Glutamatergic neuron (in vitro differentiated cells): ENCODE data around the gene DVL1. TPM values are rescaled to one million over a fixed set of nuclear protein-coding genes. Genes with fewer than 3 reads are reported as not detected.
A peak's percentile ranks its signal among the peaks of the same experiment; 100 is the strongest.

Source experiments
- DNase-seq: peaks from one replicate; pipeline ENCODE4 v3.0.0; 2022
- H3K27ac Mint-ChIP-seq: one replicate; pipeline ENCODE4 v1.8.0; 2020; ENCODE audit warnings: mild to moderate bottlenecking, mixed read lengths, inconsistent platforms; ENCODE audit not compliant: unreplicated experiment
- H3K27me3 Mint-ChIP-seq: one replicate; pipeline ENCODE4 v1.8.0; 2020; ENCODE audit warnings: mild to moderate bottlenecking, moderate library complexity, mixed read lengths, inconsistent platforms; ENCODE audit not compliant: unreplicated experiment
- H3K36me3 Mint-ChIP-seq: one replicate; pipeline ENCODE4 v1.8.0; 2020; ENCODE audit warnings: mild to moderate bottlenecking, mixed read lengths, inconsistent platforms; ENCODE audit not compliant: unreplicated experiment
- H3K4me1 Mint-ChIP-seq: one replicate; pipeline ENCODE4 v1.8.0; 2020; ENCODE audit warnings: mild to moderate bottlenecking, low read depth, mixed read lengths, inconsistent platforms; ENCODE audit not compliant: unreplicated experiment
- H3K4me3 Mint-ChIP-seq: one replicate; pipeline ENCODE4 v1.8.0; 2020; ENCODE audit warnings: mild to moderate bottlenecking, mixed read lengths, inconsistent platforms; ENCODE audit not compliant: unreplicated experiment
- H3K9me3 Mint-ChIP-seq: one replicate; pipeline ENCODE4 v1.8.0; 2020; ENCODE audit warnings: mild to moderate bottlenecking, moderate library complexity, mixed read lengths, inconsistent platforms; ENCODE audit not compliant: unreplicated experiment
- total RNA-seq: library from RNA; stranded (reverse); fragmentation: NEBNext Ultra II Directional; extraction: Animal tissue kit (Norgen Biotek cat#: 25700); gene quantifications from one replicate; pipeline ENCODE4 v1.2.1, GENCODE V29; 2021; ENCODE audit not compliant: unreplicated experiment
- TF ChIP-seq, protein P1 (sequence below): fragments of 200-600 bp; sonication (generic); IDR thresholded peaks from one replicate; pipeline ENCODE4 v1.5.0; 2021; ENCODE audit not compliant: partially characterized antibody, unreplicated experiment

DVL1 gene
- total RNA-seq, 1 donor from 2014 or later: 124 TPM

DNA sequence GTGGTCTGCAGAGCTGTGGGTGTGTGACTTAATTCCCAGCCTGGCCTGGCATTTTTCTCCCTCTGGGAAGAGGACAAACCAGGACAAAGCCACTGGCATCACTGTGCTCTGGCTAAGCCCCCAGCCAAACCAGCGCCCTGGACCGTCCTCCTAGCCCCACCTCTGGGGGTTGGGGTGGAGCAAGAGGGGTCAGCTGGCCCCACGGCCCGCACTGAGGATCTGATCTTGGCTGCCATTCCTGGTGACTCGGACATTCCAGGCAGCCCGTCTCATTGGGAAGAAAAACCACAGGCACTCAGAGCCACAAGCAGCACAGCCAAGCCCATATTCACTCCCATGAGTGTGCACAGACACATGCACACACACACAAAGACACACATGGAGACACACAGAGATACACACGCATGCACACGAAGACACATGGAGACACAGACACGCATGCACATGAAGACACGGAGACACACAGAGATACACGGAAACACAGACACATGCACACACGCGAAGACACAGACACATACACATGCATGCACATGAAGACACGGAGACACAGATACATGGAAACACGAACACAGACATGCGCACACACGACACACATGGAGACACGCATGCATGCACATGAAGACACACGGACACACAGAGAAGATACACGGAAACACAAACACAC lies 11.4 kb upstream of the DVL1 start:
- H3K27me3 Mint-ChIP-seq: peaks cover 8% of the 10 kb centered on the region
- peak overlapping the region; percentile 4 for H3K4me3 Mint-ChIP-seq
- H3K9me3 Mint-ChIP-seq: peaks cover 2% of the 10 kb centered on the region
- H3K27ac Mint-ChIP-seq: no peak overlapping the region
- peak; percentile 22 for DNase-seq
- H3K36me3 Mint-ChIP-seq: no peaks in the 10 kb centered on the region
- H3K4me1 Mint-ChIP-seq: peaks cover 11% of the 10 kb centered on the region
- TF ChIP-seq, protein P1, sequence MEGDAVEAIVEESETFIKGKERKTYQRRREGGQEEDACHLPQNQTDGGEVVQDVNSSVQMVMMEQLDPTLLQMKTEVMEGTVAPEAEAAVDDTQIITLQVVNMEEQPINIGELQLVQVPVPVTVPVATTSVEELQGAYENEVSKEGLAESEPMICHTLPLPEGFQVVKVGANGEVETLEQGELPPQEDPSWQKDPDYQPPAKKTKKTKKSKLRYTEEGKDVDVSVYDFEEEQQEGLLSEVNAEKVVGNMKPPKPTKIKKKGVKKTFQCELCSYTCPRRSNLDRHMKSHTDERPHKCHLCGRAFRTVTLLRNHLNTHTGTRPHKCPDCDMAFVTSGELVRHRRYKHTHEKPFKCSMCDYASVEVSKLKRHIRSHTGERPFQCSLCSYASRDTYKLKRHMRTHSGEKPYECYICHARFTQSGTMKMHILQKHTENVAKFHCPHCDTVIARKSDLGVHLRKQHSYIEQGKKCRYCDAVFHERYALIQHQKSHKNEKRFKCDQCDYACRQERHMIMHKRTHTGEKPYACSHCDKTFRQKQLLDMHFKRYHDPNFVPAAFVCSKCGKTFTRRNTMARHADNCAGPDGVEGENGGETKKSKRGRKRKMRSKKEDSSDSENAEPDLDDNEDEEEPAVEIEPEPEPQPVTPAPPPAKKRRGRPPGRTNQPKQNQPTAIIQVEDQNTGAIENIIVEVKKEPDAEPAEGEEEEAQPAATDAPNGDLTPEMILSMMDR: no peak

DNA sequence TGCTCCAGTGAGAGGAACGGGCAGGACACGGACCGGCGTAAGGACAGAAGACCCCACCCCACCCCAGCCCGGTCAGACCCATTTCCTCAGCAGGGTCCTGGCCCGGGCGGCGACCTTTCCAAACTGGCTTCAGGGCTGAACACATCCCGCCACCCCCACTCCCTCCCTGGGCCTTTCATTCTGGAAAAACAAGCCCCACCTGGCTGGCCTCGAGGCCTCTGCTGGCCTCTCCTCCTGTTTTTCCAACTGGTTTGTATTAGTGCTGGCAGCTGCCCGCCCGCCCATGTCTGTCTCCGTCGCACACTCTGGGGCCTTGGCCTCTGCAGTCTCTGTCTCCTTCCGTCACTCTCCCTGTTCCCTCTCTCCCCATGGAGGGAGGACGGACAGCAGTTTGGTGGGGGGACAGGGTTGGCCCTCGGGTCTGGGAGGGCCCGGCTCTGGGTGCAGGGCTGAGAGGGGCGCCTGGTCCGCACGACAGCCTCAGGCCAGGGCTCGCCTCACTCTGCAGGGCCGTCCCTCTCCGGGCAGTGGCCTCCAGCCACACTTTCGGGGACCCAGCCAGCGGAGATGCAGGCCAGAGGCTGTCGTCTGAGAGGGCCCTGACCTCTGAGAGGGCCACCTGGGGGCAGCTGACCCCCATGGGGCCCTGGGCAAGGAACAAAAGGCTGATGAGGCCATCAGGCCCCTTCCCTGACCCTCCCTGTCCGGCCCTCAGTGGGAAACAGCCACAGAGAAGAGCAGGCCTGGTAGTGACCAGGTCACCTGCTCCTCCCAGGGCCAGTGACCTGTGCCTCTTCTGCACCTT lies 10.6 kb upstream of the DVL1 start:
- peaks cover 11% of the 10 kb centered on the region for H3K4me1 Mint-ChIP-seq
- no peak overlapping the region for H3K4me3 Mint-ChIP-seq
- DNase-seq: peak; percentile 29
- H3K27ac Mint-ChIP-seq: no peak overlapping the region
- TF ChIP-seq, protein P1: no peak
- no peaks in the 10 kb centered on the region for H3K36me3 Mint-ChIP-seq
- peaks cover 2% of the 10 kb centered on the region for H3K9me3 Mint-ChIP-seq
- peaks cover 8% of the 10 kb centered on the region for H3K27me3 Mint-ChIP-seq

GRCh38 chr1:1359308-1359663 lies 10.1 kb upstream of the DVL1 start:
- TF ChIP-seq, protein P1: no peak

DNA sequence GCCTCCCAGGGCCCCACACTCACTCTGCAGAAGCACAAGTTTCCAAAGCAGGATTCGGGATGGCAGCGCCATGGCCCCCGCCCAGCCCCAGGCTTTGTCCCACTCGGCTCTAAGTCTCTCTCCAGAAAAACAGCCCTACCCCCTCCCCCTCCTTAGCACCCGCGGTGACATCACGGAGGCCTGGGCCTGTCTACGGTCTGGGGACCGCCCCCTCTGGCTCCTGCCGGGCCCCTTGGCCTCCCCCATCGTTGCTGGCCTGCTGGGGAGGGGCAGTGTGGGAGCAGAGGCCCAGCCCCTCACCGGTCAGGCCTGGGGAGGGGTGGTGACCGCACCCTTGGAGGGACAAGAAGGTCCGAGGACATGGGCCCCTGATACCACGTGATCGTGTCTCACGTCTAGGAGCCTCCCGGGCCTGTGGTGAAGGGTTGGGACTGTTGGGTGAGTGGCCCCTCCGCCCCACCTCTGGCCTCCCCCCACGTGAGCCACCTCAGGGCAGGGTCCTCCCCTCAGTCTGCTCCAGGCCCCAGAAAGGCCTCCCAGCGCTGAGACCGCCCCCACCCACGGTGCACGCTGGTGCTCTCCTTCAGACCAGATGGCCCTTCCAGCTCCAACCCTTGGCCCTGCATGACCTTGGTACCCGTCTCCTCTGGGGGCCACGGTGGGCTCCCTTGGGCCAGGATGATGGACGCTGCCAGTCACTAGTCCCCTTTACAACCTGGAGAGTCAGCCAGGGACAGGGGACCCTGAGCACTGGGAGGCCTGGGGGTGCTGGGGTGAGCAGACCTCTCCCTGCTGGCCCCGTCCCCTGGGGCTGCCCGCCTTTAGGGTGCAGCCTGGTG lies 9.4 kb upstream of the DVL1 start, which contains the start of gene MXRA8:
Gene MXRA8, minus strand, starts transcription at position 123 of the 839 bp plus-strand sequence. Its CDS starts 51 bp downstream, at position 72.
- peak within 1 kb of the TSS; percentile 25 for H3K4me3 Mint-ChIP-seq
- peak; percentile 22 for DNase-seq
- H3K4me1 Mint-ChIP-seq: peaks cover 11% of the 10 kb centered on the region
- TF ChIP-seq, protein P1: no peak
- peaks cover 8% of the 10 kb centered on the region for H3K27me3 Mint-ChIP-seq
- H3K27ac Mint-ChIP-seq: no peak within 1 kb of the TSS
- peaks cover 2% of the 10 kb centered on the region for H3K9me3 Mint-ChIP-seq
- H3K36me3 Mint-ChIP-seq: no peaks in the 10 kb centered on the region

More at GRCh38 chr1:1359308-1359663, 10.1 kb upstream of the DVL1 start:
- H3K27ac Mint-ChIP-seq: no peak overlapping the region
- H3K36me3 Mint-ChIP-seq: no peaks in the 10 kb centered on the region
- H3K27me3 Mint-ChIP-seq: peaks cover 8% of the 10 kb centered on the region
- H3K9me3 Mint-ChIP-seq: peaks cover 2% of the 10 kb centered on the region
- DNase-seq: no peak
- H3K4me1 Mint-ChIP-seq: peaks cover 11% of the 10 kb centered on the region
- peak overlapping the region; percentile 25 for H3K4me3 Mint-ChIP-seq
